ENCODE results near the gene APPBP2.

DNA sequence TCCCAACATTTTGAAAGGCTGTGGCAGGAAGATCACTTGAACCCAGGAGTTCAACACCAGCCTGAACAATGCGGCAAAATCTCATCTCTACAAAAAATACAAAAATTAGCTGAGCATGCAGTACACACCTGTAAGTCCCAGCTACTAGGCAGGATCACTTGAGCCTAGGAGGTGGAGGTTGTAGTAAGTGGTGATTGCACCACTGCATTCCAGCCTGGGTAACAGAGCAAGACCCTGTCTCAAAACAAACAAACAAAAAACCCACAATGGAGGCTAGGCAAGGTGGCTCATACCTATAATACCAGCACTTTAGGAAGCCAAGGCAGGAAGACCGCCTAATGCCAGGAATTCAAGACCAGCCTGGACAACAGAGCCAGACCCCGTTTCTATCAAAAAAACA is 12.0 kb downstream of the APPBP2 start:
- TF ChIP-seq POLR2A (IDR thresholded peaks at IDR 0.05; ENCODE audit: low read depth, low read length): no peak
- TF ChIP-seq TAF1 (IDR thresholded peaks at IDR 0.05; ENCODE audit: low read depth, low read length): no peak
- no peak for TF ChIP-seq POLR2AphosphoS5 (IDR thresholded peaks at IDR 0.05; ENCODE audit: low read depth, low read length)
- no peak for TF ChIP-seq POU2F2 (IDR thresholded peaks at IDR 0.05; ENCODE audit: low read depth, low read length)
- TF ChIP-seq PAX5 (IDR thresholded peaks at IDR 0.05; ENCODE audit: insufficient read depth, low read length, severe bottlenecking): no peak
- no peak for TF ChIP-seq SPI1 (IDR thresholded peaks at IDR 0.05; ENCODE audit: low read depth, low read length)

Data from GM12891 (cell line).